ENCODE measurements around the gene SCGN.

- TF ChIP-seq POLR2AphosphoS5 (IDR thresholded peaks at IDR 0.05; ENCODE audit: low read depth, low read length), result no peak
- no peak for TF ChIP-seq CTCF (IDR thresholded peaks at IDR 0.05)
- TF ChIP-seq TCF7L2 (IDR thresholded peaks at IDR 0.05; ENCODE audit: low read depth, low read length), result no peak
- TF ChIP-seq REST (IDR thresholded peaks at IDR 0.05; ENCODE audit: insufficient read depth in 1 of 2, low read depth in 2 of 2, low read length in 1 of 2), result no peak
These were observed 47.6 kb downstream of the SCGN start for GRCh38 chr6:25699649-25700048.
